Measurements from ENCODE around the gene GPATCH2.
"Not testable (repeated sequence)": the region's sequence is repeated elsewhere in the genome, so short reads cannot be mapped to it uniquely, and the experiment has no call there.

GPATCH2 gene

DNA sequence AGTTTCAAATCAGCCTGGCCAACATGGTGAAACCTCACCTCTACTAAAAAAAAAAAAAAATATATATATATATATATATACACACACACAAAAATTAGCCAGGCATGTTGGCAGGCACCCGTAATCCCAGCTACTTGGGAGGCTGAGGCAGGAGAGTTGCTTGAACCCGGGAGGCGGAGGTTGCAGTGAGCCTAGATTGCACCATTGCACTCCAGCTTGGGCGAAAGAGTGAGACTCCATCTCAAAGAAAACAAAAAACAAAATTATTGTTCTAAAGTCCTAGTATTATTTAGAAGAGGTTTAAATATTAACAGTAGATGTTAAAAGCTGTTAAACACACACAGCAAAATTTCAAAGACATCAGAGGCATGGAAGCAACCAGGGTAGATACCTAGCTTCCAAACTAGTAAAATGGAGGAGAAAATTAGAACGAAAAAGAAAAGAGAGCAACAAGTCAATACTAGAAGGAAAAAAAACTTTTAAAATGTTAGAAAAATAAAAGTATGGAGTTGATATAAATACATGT is 46.5 kb downstream of the GPATCH2 start:
- DNase-seq (ENCODE audit: low spot score), result not testable (repeated sequence)

DNA sequence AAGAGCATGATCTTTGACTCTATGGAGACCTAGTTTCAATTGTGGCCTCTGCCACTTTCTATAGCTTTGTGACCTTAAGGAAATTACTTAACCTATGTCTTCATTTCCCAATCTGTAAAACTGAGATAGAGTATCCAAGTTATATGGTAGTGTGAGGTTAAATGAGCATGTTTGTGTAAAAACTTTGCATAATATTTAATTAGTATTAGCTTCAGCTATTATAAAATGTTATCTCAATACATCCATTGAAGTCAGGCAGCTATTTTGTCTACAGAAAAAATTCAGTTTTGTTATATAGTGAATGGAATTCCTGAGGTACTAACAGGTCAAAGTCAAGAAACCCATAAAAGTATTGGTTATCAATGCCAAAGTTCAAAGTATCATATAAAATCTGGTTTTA is 53.6 kb downstream of the GPATCH2 start:
- no peak for DNase-seq (ENCODE audit: low spot score)

DNA sequence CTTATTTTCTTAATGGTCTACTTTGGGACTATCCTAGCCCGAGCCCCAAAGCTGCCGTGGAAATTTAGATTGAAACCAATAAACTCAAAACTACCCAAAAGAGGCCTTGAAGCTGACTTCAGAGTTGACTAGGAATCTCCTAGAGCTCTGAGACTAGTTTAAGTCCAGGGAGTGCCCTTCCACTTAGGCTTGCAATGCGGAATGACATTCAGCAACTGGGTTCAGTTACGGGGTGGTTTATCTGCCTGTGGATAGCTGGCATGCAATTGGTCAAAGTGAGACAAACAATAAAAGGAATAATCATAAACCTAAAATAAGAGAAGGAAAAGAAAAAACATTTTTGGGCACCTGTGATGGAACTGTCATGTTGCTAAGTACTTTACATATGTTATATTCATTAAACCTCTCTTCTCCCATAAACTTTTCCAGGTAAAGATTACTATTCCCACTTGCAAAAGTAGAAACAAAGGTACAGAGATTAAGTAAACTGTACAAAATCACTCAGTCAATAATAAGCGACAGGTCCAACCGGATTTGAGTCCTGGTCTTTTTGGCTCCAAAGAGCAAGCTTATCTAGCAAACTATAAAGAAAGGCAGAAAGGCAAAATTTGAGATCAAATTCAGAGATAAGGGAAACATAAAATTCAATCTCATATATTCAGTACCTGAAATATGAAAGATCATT is 56.5 kb downstream of the GPATCH2 start:
- DNase-seq (ENCODE audit: low spot score), result no peak

DNA sequence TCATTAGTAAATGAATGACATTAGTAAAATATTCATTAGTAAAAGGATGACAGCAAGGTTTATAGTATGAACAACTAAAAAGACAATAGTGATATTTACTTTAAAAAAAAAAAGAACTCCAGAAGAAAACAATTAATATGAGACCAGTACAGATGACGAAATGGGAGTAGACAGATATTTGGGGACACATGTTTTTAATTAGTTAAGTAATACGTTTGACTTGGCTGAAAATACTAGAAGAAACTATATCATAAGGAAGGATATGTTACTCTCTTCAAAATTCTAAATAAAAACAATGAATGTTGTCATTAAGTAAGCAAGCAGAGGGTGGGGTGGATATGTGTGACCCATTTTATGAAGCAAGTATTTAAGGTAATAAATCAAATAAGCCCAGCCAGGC is 61.9 kb downstream of the GPATCH2 start:
- DNase-seq (ENCODE audit: low spot score), result no peak

- no peak for DNase-seq (ENCODE audit: low spot score)
Observed at GRCh38 chr1:217568200-217568599, 62.7 kb downstream of the GPATCH2 start.

DNA sequence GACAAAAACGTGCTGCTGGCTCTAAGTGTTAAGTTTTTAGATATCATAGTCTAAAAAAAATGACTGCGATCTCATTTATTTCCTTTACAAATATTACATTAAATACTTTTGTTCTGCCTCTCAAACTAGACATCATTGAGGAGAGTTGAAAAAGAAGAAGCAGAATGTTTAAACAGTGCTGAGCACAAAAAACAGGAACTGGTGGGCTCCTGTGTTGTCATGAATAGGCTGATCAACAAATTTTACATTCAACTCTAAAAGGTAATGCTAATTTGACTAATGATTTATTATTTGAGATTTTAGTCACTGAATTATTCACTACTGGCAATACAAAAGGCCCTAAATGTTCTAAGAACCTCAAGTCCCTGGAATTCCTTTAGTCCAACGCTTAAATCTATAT is 66.1 kb downstream of the GPATCH2 start:
- DNase-seq (ENCODE audit: low spot score), result no peak

DNA sequence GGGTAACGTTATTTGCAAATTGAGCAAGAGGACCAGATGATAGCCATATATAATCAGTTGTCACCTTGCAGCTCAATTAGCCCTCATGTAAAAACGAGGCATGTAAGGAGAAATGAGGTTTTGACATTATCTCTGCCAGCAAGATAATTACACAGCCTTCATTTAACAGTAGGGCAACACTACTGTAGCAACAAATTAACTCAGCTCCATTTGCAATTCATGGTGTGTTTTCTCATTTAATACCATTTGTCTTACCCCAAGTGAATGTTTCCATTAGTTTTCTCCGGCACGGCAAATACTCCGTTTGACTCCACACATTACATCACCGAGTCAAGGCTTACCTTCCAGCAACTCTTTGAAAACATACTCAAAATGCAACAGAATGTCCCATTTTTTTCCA is 66.7 kb downstream of the GPATCH2 start:
- DNase-seq (ENCODE audit: low spot score), result no peak

DNA sequence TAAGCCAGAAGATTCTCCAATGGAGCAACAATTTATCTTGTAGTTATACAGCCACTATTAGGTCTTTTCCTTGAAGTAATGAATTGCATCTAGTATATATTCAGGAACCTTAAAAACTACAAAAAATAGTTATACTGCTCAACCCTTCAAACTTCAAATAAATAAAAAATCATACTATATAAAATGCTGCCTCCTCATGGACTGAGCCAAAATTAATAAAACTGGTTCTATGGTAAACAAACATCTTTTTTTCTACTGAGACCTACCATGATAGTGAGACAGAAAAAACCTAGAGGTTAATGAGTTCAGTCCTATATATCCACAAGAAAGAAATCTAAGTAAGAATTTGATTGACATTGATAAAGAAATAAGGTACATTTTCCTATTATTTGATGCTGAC is 67.7 kb downstream of the GPATCH2 start:
- no peak for DNase-seq (ENCODE audit: low spot score)

DNA sequence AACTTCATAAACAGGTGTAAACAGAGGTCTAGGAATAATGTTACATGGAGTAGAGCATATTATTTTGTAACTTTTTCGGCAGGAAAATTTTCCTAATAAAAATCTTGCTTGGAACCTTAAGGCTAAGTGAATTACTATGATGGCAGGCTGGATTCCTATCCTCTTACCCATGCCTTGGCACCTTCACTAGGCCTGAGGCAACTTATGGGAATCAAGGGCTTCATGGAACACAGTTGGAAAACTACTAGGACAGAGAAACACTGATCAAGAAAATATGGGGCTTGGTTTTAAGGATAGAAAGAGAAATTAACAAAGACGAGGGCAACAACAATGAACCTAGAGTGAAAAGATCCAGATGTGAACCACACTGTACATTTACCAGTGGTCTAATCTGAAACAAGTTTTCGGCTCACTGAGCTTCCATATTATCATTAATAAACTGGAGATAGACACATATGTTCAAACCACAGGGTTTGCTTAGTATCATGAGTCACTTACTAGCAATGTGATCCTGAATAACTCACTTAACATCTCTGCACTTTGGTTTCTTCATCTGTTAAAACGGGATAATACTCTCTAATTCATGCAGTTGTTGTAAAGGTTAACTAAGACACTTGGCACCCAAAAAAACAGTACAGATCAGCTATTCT is 68.5 kb downstream of the GPATCH2 start:
- DNase-seq (ENCODE audit: low spot score), result peak; percentile 35

- no peak for DNase-seq (ENCODE audit: low spot score)
Observed at GRCh38 chr1:217561446-217561845, 69.4 kb downstream of the GPATCH2 start.

DNA sequence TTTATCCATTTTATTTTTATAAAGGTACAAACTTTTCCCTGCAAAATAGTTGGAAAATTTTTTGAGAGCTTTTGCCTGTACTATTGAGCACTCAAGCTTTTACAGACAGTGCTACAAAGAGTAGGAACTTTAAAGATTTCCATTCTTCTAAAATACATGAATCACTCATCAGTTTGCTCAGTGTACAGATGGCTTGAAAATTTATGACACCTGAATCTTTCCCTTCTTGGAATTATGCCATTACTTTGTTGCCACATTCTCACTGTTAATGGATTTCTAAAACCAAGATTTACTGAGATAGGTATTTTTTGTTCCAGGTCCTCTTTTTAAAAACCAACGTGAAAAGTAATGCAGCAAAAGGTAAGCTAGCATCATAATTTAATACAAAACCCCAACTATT is 76.0 kb downstream of the GPATCH2 start:
- no peak for DNase-seq (ENCODE audit: low spot score)

- DNase-seq (ENCODE audit: low spot score), result no peak
Observed at GRCh38 chr1:217553949-217554509, 76.9 kb downstream of the GPATCH2 start.

- DNase-seq (ENCODE audit: low spot score), result no peak
Observed at GRCh38 chr1:217552339-217552951, 78.4 kb downstream of the GPATCH2 start.

DNA sequence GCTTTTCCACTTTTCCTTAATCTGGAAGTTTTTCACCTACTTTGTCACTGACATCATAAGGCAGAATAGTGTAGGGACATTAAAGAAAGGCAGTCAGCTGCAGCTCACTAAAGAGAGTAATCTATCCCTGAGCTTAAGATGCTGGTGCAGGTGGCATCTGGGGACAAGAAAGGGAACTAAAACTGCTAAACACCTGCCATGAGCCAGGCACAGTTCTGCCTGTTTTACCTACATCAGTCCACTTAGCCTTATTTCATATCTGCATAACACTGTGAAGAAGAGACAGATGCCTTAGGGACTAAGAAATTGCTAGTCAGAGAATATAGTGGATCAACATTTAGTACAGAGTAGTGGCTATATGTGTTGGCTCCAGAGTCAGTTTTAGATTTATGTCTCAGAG is 88.1 kb downstream of the GPATCH2 start:
- no peak for DNase-seq (ENCODE audit: low spot score)

- DNase-seq (ENCODE audit: low spot score), result no peak
Observed at GRCh38 chr1:217542136-217542777, 88.6 kb downstream of the GPATCH2 start.

GRCh38 chr1:217540321-217540720 is 90.6 kb downstream of the GPATCH2 start:
- DNase-seq (ENCODE audit: low spot score), result no peak

DNA sequence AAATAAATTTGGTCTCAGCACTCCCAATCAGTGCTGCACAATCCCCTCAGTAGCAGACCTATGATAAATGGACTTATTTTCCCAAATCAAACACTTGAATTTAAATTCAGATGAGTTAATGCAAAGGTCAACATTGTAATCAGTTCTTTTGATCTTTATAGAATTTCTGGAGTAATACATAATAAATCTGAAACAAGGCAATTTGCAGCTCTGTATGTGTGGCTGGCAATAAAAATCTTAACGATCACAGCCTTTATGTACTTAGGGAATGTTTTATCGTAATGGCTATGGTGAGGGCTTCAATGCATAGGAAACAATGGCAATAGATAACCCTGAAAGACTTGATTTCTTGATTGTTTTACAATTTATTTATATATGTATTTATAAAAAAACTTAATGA is 91.4 kb downstream of the GPATCH2 start:
- DNase-seq (ENCODE audit: low spot score), result no peak

- no peak for DNase-seq (ENCODE audit: low spot score)
Observed at GRCh38 chr1:217535601-217536377, 95.1 kb downstream of the GPATCH2 start.

GRCh38 chr1:217534566-217534965 is 96.3 kb downstream of the GPATCH2 start:
- no peak for DNase-seq (ENCODE audit: low spot score)

GRCh38 chr1:217528271-217528670 is 102.6 kb downstream of the GPATCH2 start:
- peak; percentile 65 for DNase-seq (ENCODE audit: low spot score)

GRCh38 chr1:217527151-217527550 is 103.7 kb downstream of the GPATCH2 start:
- no peak for DNase-seq (ENCODE audit: low spot score)

DNA sequence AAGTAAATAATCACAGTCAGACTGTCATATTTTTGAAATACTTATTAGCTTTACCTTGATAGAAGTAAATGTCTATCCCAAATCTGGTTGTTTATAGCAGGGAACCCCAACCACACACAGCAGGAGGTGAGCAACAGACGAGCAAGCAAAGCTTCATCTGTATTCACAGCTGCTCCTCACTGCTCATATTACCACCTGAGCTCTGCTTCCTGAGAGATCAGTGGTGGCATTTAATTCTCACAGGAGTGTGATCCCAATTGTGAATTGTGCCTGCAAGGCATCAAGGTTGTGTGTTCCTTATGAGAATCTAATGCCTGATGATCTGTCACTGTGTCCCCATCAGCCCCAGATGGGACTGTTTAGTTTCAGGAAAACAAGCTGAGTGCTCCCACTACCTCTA is 104.3 kb downstream of the GPATCH2 start:
- no peak for DNase-seq (ENCODE audit: low spot score)
